ENCODE results near the gene OR2W1.

Gene OR2W1

GRCh38 chr6:29035951-29036350, 9.0 kb downstream of the OR2W1 start:
- Histone ChIP-seq H3K27ac (no peak overlapping the region), H3K4me2 (no peak overlapping the region), H3K9ac (no peak overlapping the region), H3K4me1 (ENCODE audit: low read depth, poor library complexity, severe bottlenecking) (no peaks in the 10 kb centered on the region), H3K4me3 (IDR thresholded peaks at IDR 0.05; ENCODE audit: insufficient read depth, low read depth, low read length) (no peak overlapping the region), H3K27me3 (ENCODE audit: insufficient read depth, low read depth) (no peaks in the 10 kb centered on the region), H2AFZ (ENCODE audit: low read depth) (no peak overlapping the region), H3K79me2 (ENCODE audit: insufficient read depth, low read depth) (no peaks in the 10 kb centered on the region), H4K20me1 (ENCODE audit: insufficient read depth) (no peaks in the 10 kb centered on the region), H3K36me3 (ENCODE audit: insufficient read depth) (no peaks in the 10 kb centered on the region)
- no peak for TF ChIP-seq CTCF (conservative IDR thresholded peaks at IDR 0.05; ENCODE audit: low read depth, low read length)

GRCh38 chr6:29028821-29029220, 16.2 kb downstream of the OR2W1 start:
- Histone ChIP-seq H3K27me3 (ENCODE audit: insufficient read depth, low read depth) (no peaks in the 10 kb centered on the region), H3K79me2 (ENCODE audit: insufficient read depth, low read depth) (no peaks in the 10 kb centered on the region), H3K9ac (no peak overlapping the region), H2AFZ (ENCODE audit: low read depth) (no peak overlapping the region), H4K20me1 (ENCODE audit: insufficient read depth) (no peaks in the 10 kb centered on the region), H3K36me3 (ENCODE audit: insufficient read depth) (no peaks in the 10 kb centered on the region), H3K27ac (no peak overlapping the region), H3K4me3 (IDR thresholded peaks at IDR 0.05; ENCODE audit: insufficient read depth, low read depth, low read length) (no peak overlapping the region), H3K4me1 (ENCODE audit: low read depth, poor library complexity, severe bottlenecking) (no peaks in the 10 kb centered on the region), H3K4me2 (no peak overlapping the region)
- no peak for TF ChIP-seq CTCF (conservative IDR thresholded peaks at IDR 0.05; ENCODE audit: low read depth, low read length)

DNA sequence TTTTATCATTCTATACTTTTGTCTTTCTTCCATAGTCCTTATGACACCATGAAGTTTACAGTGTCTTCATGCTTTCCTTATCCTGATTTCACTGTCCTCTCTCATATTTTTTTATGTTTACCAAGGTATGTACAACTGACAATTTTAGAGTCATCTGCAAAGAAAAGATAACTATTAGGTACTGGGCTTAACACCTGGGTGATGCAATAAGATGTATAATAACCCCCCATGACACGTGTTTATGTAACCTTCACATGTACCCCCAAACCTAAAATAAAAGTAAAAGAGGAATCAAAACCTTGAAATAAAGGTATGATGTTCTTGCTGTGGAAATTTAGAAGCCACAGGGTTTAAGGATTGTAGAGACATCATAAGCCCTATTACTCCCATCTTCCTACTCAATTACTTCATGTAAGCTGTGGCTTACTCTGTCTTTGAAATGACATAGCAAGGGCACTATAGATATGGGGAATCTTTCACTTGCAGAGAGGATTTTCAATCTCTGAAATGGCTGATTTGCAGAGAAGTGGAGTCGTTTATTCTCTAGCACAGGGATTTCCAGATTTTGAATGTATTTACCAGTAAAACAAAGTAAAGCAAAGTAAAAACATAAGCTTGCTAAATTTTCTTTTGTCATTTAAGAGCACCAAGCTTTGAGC, 18.9 kb downstream of the OR2W1 start:
- TF ChIP-seq CTCF (conservative IDR thresholded peaks at IDR 0.05; ENCODE audit: low read depth, low read length): no peak
- H3K4me2 ChIP-seq: no peak overlapping the region
- H3K27me3 ChIP-seq (ENCODE audit: insufficient read depth, low read depth): no peaks in the 10 kb centered on the region
- no peaks in the 10 kb centered on the region for H3K36me3 ChIP-seq (ENCODE audit: insufficient read depth)
- H3K4me3 ChIP-seq (IDR thresholded peaks at IDR 0.05; ENCODE audit: insufficient read depth, low read depth, low read length): no peak overlapping the region
- no peak overlapping the region for H3K27ac ChIP-seq
- no peaks in the 10 kb centered on the region for H3K4me1 ChIP-seq (ENCODE audit: low read depth, poor library complexity, severe bottlenecking)
- H3K79me2 ChIP-seq (ENCODE audit: insufficient read depth, low read depth): no peaks in the 10 kb centered on the region
- H2AFZ ChIP-seq (ENCODE audit: low read depth): no peak overlapping the region
- H4K20me1 ChIP-seq (ENCODE audit: insufficient read depth): no peaks in the 10 kb centered on the region
- H3K9ac ChIP-seq: no peak overlapping the region

DNA sequence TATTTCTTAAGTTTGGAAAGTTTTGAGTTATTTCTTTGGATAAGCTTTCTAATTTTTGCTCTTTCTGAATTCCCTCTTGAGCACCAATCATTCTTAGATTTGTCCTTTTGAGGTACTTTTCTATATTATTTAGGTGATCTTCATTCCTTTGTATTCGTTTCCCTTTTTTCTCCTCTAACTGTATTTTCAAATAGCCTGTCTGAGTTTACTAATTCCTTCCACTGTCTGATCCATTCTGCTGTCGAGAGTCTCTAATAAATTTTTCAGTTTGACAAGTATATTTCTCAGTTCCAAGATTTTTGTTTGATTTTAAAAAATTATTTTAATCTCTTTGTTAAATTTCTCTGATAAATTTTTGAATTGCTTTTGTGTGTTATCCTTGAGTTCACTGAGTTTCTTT, 23.5 kb downstream of the OR2W1 start:
- Histone ChIP-seq H3K4me2 (no peak overlapping the region), H3K27ac (no peak overlapping the region), H3K9ac (no peak overlapping the region), H4K20me1 (ENCODE audit: insufficient read depth) (no peaks in the 10 kb centered on the region), H3K4me3 (IDR thresholded peaks at IDR 0.05; ENCODE audit: insufficient read depth, low read depth, low read length) (no peak overlapping the region), H3K79me2 (ENCODE audit: insufficient read depth, low read depth) (no peaks in the 10 kb centered on the region), H2AFZ (ENCODE audit: low read depth) (no peak overlapping the region), H3K4me1 (ENCODE audit: low read depth, poor library complexity, severe bottlenecking) (no peaks in the 10 kb centered on the region), H3K27me3 (ENCODE audit: insufficient read depth, low read depth) (no peaks in the 10 kb centered on the region), H3K36me3 (ENCODE audit: insufficient read depth) (no peaks in the 10 kb centered on the region)
- no peak for TF ChIP-seq CTCF (conservative IDR thresholded peaks at IDR 0.05; ENCODE audit: low read depth, low read length)

Data from KMS-11 (cell line).